ENCODE measurements around the gene GALNTL6.

Gene GALNTL6

DNA sequence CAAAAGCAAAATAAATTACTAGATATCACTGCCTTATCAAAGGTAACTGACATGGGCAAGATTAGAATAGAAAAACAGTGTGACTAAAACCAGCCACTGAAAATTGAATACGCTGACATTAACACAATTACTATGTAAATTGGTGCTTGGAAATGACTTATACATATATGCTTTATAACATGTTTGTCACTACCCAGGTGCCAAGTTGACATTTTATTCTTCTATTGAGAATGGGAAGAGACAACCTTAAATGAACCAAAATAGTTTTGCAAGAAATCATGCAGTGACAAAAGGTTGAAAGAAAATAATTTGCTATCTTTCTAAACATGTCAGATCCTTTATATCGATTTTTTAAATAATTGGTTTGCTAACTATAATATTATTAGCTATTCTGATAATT lies 510.1 kb downstream of the GALNTL6 start:
- H3K9me2 ChIP-seq (replicated peaks; ENCODE audit: low read depth, low read length): no peaks in the 10 kb centered on the region
- H3K4me2 ChIP-seq (ENCODE audit: low read depth, low read length, poor library complexity, severe bottlenecking): no peak overlapping the region
- H3K4me1 ChIP-seq (ENCODE audit: insufficient read depth, low read length, poor library complexity, severe bottlenecking): no peaks in the 10 kb centered on the region
- H3F3A ChIP-seq (ENCODE audit: low read depth): no peaks in the 10 kb centered on the region
- no peak overlapping the region for H2AFZ ChIP-seq (ENCODE audit: low read length)
- H3K79me2 ChIP-seq (ENCODE audit: insufficient read depth, low read length): no peaks in the 10 kb centered on the region
- no peak for TF ChIP-seq EZH2phosphoT487 (IDR thresholded peaks at IDR 0.05; ENCODE audit: borderline replicate concordance)
- TF ChIP-seq, protein P1, sequence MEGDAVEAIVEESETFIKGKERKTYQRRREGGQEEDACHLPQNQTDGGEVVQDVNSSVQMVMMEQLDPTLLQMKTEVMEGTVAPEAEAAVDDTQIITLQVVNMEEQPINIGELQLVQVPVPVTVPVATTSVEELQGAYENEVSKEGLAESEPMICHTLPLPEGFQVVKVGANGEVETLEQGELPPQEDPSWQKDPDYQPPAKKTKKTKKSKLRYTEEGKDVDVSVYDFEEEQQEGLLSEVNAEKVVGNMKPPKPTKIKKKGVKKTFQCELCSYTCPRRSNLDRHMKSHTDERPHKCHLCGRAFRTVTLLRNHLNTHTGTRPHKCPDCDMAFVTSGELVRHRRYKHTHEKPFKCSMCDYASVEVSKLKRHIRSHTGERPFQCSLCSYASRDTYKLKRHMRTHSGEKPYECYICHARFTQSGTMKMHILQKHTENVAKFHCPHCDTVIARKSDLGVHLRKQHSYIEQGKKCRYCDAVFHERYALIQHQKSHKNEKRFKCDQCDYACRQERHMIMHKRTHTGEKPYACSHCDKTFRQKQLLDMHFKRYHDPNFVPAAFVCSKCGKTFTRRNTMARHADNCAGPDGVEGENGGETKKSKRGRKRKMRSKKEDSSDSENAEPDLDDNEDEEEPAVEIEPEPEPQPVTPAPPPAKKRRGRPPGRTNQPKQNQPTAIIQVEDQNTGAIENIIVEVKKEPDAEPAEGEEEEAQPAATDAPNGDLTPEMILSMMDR (conservative IDR thresholded peaks at IDR 0.05; ENCODE audit: low read length): no peak
- no peaks in the 10 kb centered on the region for H4K20me1 ChIP-seq (ENCODE audit: insufficient read depth, low read length, poor library complexity, severe bottlenecking)
- no peak overlapping the region for H3K4me3 ChIP-seq (ENCODE audit: low read length, poor library complexity, severe bottlenecking)
- no peaks in the 10 kb centered on the region for H3K36me3 ChIP-seq (ENCODE audit: insufficient read depth, low read length)
- H3K9ac ChIP-seq (ENCODE audit: low read depth, low read length, poor library complexity, severe bottlenecking): no peak overlapping the region
- H3K9me3 ChIP-seq (ENCODE audit: insufficient read depth, low read depth, low read length): no peaks in the 10 kb centered on the region
- H3K27me3 ChIP-seq (ENCODE audit: insufficient read depth, low read length, poor library complexity, severe bottlenecking): no peaks in the 10 kb centered on the region

- Histone ChIP-seq H3K27me3 (ENCODE audit: insufficient read depth, low read length, poor library complexity, severe bottlenecking) (no peaks in the 10 kb centered on the region), H3K4me2 (ENCODE audit: low read depth, low read length, poor library complexity, severe bottlenecking) (no peak overlapping the region)
- TF ChIP-seq, protein P1 (conservative IDR thresholded peaks at IDR 0.05; ENCODE audit: low read length): no peak
- TF ChIP-seq EZH2phosphoT487 (IDR thresholded peaks at IDR 0.05; ENCODE audit: borderline replicate concordance): no peak
Observed at GRCh38 chr4:172344308-172344938, 531.2 kb downstream of the GALNTL6 start.

GRCh38 chr4:172348426-172348825 lies 535.2 kb downstream of the GALNTL6 start:
- Histone ChIP-seq H3K9me3 (ENCODE audit: insufficient read depth, low read depth, low read length) (no peaks in the 10 kb centered on the region), H2AFZ (ENCODE audit: low read length) (no peak overlapping the region), H3K36me3 (ENCODE audit: insufficient read depth, low read length) (no peaks in the 10 kb centered on the region), H3K79me2 (ENCODE audit: insufficient read depth, low read length) (no peaks in the 10 kb centered on the region), H4K20me1 (ENCODE audit: insufficient read depth, low read length, poor library complexity, severe bottlenecking) (no peaks in the 10 kb centered on the region), H3K9ac (ENCODE audit: low read depth, low read length, poor library complexity, severe bottlenecking) (no peak overlapping the region), H3K4me2 (ENCODE audit: low read depth, low read length, poor library complexity, severe bottlenecking) (no peak overlapping the region), H3K4me3 (ENCODE audit: low read length, poor library complexity, severe bottlenecking) (no peak overlapping the region), H3K9me2 (replicated peaks; ENCODE audit: low read depth, low read length) (no peaks in the 10 kb centered on the region), H3K4me1 (ENCODE audit: insufficient read depth, low read length, poor library complexity, severe bottlenecking) (no peaks in the 10 kb centered on the region), H3K27me3 (ENCODE audit: insufficient read depth, low read length, poor library complexity, severe bottlenecking) (no peaks in the 10 kb centered on the region), H3F3A (ENCODE audit: low read depth) (no peaks in the 10 kb centered on the region)
- no peak for TF ChIP-seq EZH2phosphoT487 (IDR thresholded peaks at IDR 0.05; ENCODE audit: borderline replicate concordance)
- TF ChIP-seq, protein P1 (conservative IDR thresholded peaks at IDR 0.05; ENCODE audit: low read length): no peak

More at GRCh38 chr4:172344308-172344938, 531.2 kb downstream of the GALNTL6 start:
- Histone ChIP-seq H3K4me1 (ENCODE audit: insufficient read depth, low read length, poor library complexity, severe bottlenecking) (no peaks in the 10 kb centered on the region), H3K4me3 (ENCODE audit: low read length, poor library complexity, severe bottlenecking) (no peak overlapping the region), H3K9ac (ENCODE audit: low read depth, low read length, poor library complexity, severe bottlenecking) (no peak overlapping the region), H3K36me3 (ENCODE audit: insufficient read depth, low read length) (no peaks in the 10 kb centered on the region), H3F3A (ENCODE audit: low read depth) (no peaks in the 10 kb centered on the region), H2AFZ (ENCODE audit: low read length) (no peak overlapping the region), H4K20me1 (ENCODE audit: insufficient read depth, low read length, poor library complexity, severe bottlenecking) (no peaks in the 10 kb centered on the region), H3K9me3 (ENCODE audit: insufficient read depth, low read depth, low read length) (no peaks in the 10 kb centered on the region), H3K9me2 (replicated peaks; ENCODE audit: low read depth, low read length) (no peaks in the 10 kb centered on the region), H3K79me2 (ENCODE audit: insufficient read depth, low read length) (no peaks in the 10 kb centered on the region)
